Stimulated activated CD8-positive, alpha-beta memory T cell treated with anti-CD3 and anti-CD28 coated beads, Interleukin-15, amount 100 ng/mL, for 4 hours (primary cell): Measurements from ENCODE around the gene TEX53.

Experiments used
- DNase-seq, 2 donors: peaks; one replicate each; pipeline ENCODE4 v3.0.0-alpha.2; 2020; ENCODE audit warnings: low read depth in 2 of 2

Gene TEX53

DNA sequence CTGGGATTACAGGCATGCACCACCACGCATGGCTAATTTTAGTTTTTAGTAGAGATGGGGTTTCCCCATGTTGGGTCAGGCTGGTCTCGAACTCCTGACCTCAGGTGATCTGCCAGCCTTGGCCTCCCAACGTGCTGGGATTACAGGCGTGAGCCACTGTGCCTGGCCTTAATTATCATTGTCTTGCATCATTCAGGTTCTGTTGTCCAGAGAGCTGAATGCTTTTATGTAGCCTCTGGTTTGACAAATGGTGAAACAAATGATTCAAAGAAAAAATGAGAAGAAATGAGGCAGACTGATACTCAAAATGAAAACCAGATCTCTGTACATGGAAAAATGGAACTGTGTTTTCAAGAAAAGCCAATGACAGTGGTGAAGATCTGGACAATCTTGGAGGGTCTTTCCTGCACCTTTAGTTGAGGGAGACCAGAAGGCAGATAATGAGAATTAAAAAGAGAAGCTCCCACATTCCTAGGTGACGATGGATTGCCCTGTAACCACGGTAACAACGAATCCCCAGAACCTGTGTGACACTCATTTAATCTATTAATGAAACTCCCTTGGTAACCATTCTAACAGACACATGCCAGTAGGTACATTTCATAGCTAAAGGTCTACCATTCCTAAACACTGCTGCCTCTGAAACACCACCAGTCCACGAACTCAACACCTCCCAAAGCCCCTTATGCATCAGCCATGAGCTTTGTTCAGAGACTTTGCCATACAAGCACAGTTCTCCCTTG lies 22.8 kb upstream of the TEX53 start:
- DNase-seq: no peak

DNA sequence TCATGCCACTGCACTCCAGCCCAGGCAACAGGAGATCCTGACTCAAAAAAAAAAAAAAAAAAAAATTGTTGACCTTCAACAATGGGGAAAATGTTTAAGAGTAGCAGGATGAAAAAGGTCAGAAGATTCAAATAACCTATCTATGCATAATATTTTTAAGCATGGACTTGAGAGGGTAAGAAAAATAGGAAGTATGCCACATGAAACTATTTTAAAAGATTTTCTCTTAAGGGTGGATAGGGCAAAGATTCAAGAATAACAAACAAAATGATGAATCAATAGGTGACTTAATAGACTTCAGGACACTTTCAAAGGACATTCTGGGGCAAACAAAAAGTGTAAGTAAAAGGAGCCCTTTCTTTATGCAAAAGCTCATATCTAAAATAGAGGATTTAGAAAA lies 21.2 kb upstream of the TEX53 start:
- DNase-seq: no peak

DNA sequence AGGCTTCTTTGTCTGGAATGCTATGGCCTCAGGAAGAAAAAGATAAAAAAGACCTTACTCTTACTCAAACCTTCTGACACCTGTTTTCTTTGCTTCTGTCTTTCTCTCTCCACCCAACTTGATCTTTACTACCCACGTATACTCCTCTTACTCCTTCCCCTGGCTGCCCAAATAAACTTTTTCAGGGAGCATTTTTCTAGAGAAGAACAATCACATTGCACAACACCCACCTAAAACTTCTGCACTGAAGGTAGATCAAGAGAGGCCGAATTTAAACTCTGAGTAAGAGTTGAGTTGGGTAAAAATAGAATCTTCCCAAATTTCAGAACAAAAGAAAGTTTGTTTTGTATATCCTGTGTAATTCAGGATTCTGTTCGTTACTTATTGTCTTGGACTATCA lies 20.5 kb upstream of the TEX53 start:
- no peak for DNase-seq

DNA sequence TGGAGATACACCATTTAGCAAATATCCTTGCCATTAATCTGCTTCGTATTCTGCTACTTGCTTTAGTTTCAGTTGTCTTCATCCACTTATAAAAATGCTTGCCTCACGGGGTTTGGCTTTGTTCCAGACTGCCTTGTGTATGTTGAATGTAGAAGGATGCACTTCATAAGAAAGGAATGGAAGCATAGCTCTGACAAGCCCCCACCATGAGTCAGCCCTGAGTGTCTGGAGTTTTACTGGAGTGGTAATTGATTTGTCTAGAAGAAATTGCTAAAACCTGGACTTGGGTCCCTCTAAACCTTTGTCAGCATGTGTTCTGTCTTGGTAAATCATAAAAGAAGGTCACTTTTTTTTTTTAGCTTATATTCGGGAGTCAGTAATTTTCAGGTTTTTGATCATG lies 19.8 kb upstream of the TEX53 start:
- DNase-seq: no peak

DNA sequence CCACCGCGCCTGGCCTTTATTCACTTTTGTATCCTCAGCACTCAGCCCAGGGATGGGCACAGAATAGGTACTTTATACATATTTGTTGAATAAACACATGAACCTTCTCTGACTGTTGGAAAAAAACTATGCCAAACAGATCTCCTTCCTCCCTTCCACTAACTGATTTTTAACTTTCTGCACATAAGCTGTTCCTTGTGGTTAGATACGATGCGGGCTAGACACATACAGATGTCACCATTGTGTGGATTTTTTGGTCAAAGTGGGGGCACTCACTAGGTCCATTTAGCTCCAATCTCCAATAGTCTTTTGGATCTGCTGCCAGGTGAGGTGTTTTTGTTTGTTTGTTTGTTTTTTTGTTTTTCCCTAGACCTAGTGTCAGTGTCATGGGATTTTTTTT lies 19.3 kb upstream of the TEX53 start:
- no peak for DNase-seq

DNA sequence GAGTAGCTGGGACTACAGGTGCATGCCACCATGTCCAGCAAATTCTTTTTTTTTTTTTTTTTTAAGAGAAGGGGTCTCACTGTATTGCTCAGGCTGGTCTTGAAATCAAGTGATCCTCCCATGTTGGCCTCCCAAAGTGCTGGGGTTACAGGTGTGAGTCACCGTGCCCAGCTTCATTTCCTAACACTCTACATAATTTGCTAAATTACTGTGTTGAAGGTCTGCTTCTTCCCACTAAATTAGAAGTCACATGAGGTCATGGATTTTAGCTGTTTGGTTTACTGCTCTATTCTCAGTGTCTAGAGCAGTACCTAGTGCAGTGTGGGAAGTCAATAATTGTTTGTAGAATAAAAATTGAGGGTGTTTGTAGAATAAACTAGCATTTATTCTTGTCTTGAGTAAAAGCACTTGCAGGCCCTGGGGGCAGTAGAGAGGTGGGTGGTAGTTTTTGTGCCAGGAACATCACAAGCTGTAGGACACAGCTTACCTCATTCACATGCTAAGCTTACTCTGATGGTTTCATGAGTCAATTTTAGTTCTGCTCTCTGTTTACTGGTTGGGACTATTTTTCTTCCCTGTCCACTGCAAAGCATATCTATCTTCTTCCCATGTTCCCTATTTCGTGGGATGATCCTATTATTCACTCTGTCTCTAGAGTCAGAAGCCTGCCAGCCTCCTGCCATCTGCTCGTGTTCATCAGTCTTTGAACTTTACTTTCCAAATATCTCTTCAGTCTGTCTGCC lies 17.4 kb upstream of the TEX53 start:
- no peak for DNase-seq

DNA sequence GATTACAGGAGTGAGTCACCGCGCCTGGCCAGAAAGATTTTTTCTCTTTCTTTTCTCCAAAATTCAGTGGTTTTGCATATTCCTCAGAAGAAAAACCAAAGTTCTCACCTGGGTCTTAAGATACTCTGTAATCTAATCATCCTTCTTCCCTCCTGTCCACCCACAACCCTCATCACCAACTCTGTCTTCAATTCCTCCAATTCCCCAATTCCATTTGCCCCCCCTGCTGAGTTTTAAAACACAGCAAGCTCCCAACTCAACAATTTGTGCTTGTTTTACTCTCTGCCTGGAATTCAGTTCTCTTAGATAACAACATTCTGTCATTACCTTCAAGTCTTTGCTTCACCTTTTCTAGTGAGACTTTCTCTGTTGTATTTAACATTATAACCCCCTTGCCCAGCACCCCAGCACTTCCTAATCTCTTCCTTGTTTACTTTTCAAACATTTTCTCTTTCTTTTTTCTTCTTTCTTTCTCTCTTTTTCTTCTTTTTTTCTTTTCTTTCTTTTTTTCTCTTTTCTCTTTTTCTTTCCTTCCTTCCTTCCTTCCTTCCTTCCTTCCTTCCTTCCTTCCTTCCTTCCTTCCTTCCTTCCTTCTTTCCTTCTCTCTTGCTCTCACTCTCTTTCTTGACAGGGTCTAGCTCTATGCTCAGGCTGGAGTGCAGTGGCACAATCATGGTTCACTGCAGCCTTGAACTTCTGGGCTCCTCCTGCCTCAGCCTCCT lies 16.6 kb upstream of the TEX53 start:
- no peak for DNase-seq

DNA sequence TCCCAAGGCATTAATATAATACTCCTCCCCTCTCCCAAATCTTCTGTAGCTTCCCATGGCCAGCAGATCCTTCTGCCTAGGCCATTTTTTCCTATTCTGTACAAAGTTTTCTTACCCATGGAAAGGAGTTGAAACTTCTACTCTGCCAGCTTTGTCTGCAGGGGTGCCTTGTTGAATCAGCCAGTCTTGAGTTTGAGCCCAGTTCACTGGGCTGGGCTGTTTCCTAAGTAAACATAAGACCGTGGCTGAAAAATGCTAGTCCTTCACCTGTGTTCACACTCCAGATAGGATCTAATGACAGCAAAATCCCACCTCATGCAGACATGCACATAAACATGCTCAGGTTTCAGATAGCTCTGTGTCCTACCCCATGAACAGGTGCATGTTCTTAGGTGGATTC lies 14.0 kb upstream of the TEX53 start:
- no peak for DNase-seq

DNA sequence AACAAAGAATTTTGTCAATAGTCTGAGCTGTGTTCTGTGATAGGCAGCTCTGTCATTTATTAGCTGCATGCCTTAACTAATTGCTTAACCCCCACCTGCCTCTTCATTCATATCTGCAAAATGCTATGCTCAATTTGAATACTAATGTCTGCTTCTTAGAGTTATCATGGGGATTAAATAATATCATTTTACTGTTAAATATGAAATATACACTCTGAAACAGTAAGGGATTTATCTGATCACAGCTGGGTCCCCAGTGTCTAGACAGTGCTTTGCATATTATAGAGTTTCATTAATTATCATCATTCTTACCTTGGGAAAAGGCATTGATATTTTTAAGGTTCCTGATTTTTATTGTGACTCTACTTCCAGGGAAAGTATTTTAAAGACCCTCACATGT lies 12.4 kb upstream of the TEX53 start:
- DNase-seq: no peak

DNA sequence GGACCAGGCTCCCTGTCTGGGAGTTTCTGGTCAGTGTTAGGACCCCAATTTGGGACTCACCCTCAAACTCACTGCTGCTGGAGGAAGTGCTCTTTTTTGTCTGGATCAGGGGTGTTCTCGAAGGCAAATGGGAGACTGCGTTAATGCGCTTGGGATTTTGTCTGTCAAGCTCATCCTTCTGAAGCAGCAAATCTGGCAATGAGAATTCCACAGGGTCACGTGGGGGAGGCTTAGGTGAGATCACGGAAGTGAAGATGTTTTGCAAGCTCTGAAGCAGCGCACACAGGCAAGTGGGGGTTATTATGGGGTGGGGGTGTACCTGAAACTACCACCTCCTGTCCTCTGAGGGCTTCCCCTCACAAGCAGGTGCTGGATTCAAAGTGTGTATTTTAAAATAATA lies 10.5 kb upstream of the TEX53 start:
- DNase-seq: no peak

DNA sequence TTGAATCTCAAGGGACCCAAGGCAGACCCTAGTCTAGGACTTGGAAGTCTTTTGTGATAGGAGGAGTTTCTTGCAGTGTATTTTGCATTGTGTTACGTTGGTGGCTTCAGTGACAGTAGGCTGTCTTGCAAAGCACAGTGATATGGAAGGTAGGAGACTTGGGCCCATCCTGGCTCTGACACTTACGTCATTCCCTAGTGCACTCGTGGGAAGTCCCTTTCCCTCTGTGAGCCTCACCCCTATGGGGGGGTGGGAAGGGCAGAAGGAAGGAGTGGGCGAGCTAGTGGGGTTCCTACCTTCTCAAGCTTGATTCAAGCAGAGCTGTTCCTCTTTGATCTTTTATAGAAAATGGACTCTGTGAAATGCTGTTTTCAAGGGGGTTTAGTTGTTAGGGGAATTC lies 9.2 kb upstream of the TEX53 start:
- no peak for DNase-seq

DNA sequence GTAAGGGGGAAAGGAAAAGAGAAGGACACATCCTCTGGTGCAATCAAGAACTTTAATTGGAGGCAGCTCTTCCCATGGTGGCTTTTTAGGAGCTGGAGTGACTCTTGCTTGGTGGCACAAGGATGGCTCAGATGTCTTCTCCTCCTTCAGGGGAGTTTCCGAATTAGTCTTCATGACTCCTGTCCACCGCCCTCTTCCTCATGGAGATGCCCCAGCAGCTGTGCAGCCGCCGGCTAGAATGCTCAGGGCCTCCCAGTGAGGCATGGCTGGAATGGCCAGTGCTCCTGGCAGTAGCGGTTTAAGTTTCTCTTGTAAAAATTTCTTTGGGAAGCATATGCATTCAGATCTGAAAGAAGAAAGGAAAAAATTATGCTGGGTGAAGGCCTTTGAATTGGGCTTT lies 8.8 kb upstream of the TEX53 start:
- DNase-seq: no peak

DNA sequence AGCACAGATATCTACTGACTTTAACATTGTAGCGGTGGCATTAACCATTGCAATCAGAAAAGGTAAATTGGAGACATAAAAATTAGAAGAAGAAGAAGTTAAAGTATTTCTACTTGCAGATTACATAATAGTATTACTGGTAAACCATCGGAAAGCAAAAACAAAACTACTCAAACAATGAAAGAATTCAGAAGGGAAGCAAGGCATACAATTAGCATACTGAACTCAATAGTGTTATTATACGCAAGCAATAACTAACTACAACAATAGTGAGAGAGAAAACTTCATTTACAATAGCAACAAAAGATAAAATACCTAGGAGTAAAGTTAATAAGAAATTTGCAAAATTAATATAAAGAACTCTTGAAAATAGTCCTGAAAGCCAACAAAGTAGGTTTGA lies 6.6 kb upstream of the TEX53 start:
- no peak for DNase-seq

DNA sequence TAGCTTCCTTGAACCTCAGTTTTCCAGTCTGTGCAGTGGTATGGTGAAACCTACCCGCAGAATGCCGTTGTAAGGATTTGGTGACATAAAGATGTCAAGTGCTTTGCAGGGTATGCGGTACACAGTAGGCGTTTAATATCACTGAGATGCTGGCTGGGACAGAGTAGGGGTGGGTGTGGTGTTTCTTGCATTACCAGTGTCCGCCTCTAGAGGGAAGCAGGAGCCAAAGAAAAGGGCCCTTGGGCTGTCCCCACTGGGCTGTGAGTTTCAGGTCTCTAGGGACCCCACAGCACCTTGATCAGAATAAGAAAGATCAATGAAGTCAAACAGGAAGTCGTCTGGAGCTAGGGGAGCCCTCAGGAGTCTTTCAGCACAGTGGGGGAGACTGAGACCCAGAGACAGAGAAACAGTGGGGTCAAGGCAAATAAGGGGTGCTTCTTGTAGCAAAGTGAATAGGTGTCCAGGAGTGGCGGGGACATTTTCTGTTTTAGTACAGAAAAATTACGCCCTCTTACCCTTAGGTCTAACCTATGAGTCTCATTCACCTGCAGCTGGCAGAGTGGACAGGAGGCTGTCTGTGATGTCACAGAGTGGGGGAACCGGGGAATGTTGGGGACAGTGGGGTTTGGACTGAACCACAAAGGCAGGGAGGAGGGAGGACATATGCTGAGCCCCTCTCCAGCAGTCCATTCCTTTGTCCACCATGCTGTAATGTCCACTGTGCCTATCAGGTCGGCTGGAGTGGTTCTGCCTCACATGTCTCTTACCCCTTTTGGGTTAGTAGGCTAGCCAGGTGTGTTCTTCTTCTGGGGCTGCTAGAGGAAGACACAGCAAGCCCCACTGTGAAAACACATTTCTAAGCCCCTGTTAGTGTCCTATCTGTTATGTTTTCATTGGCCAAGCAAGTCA lies 4.7 kb upstream of the TEX53 start:
- peak in 1 of 2 donors; percentile 24 for DNase-seq

DNA sequence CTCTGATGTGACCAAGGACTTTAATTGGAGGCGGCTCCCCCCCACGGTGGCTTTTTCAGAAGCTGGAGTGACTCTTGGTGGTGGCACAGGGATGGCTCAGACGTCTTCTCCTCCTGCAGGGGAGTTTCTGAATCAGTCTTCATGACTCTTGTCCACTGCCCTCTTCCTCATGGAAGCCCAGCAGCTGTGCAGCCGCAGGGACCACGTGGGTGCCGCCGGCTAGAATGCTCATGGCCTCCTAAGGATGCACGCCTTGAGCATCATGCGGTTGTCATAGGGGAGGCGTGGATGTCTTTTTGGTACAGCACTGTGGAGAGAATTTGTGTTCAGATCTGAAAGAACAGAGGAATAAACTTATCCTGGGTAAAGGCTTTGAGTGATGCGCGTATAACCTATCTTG lies 1.3 kb downstream of the TEX53 start:
- DNase-seq: no peak

DNA sequence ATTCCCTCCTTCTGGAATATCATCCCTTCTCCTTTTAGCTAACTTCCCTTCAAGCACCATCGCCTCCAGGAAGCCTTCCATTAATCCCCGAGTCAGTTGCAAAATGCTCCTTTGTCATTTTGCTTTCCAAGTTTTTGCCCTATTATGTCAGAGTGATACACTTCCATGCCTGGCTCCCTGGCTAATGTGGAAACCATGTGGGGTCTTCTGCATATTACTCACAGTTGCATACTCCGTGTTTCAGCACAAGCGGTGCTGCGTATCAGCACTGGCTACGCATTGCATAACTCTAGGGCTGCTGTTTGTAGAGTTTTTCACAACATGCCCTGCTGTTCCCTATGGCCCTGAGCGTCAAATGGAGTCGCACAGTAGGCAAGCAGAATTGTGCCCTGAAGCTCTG lies 1.9 kb downstream of the TEX53 start:
- DNase-seq: no peak

DNA sequence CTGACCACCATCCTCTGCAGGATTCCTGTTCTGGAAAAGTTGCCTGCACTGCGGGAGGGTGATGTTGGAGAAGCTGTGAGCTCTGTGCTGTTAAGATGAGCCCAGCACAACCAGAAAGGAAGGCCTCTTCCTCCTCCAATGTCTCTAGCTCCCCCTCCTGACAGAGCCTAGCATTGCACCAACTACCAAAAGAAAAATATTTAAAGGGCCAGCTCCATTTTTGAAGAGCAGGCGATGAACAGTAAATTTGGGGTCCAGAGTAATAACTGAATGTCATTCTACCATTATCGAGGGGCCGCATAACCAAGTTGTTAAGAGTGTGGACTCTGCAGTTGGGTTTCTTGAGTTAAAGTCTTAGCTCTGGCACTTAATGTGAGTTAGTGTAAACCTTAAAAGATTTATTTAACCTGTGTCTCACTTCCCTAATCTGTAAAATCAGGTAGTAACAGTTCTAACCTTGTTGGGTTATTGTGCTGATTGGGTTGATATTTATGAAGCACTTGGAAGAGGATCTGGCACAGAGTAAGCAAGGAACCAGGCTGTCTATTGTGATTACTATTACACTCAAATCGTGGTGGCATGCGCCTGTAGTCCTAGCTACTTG lies 3.9 kb downstream of the TEX53 start:
- peak; percentile 16 to 54 for DNase-seq

DNA sequence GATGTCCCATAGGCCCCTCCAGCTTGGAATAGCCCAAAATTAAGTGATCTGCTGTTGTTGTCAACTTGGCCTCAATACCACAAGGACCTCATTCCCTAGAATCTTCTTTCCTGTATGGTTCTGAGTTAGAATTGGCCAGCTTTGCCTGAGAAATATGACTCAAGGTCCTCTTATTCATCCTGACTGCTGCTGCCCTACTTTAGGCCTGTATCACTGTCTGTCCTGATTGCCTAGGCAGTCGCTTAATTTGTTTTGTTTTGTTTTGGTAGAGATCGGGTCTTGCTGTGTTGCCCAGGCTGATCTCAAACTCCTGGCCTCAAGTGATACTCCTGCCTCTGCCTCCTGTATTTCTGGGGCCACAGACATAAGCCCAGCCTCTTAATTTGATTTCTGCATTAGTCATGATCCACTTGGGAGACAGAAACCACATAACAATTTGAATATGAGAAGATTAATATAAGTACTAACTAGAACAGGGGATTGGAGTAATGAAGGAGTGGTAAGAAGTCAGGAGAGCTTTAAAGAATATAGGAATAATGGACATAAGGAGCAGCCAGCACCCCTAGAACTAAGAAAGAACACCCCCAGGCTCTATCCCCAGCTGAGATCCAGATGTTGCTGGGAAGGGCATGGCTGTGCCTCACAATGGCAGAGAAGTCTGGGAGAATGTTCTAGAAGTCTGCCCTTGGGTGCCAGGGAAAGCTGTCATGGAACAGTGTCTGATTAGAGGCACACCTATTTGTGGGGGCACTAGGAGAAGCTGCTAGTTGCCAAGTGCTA lies 4.6 kb downstream of the TEX53 start:
- DNase-seq: no peak

DNA sequence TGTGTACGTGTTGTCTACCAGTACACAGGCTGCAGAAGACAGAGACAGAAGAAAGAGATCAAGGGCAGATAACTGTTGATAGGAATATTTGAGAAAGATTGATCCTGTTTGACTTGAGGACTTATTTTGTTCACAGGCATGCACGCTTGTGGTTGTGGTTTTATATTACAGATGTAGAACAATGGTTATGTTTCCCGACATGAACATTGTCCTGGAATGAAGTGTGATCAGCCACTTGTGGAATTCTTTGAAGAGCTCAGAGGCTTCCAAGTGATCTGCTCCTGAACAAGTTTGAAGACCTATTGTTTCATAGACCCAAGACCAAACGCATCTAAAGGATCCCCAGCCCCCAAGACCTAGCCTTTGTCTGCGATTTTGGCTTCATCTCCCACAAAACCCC lies 13.7 kb downstream of the TEX53 start:
- no peak for DNase-seq

DNA sequence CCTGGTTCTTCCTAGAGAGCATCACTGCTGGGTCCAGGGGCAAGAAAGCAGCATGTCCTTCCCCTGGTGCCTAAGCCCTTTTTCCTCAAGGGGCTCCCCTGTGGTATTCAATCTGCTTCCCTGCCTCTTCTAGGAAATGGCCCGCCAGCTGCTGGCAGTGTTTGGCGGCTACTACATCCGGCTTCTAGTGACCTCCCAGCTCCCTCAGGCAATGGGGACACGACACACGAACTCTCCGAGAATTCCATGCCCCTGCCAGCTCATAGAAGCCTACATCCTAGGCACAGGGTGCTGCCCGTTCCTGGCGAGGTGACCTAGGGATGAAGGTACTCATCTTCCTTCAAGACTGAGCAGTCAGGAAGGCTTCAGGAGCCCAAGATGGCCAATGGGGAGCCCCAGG lies 14.6 kb downstream of the TEX53 start:
- no peak for DNase-seq

DNA sequence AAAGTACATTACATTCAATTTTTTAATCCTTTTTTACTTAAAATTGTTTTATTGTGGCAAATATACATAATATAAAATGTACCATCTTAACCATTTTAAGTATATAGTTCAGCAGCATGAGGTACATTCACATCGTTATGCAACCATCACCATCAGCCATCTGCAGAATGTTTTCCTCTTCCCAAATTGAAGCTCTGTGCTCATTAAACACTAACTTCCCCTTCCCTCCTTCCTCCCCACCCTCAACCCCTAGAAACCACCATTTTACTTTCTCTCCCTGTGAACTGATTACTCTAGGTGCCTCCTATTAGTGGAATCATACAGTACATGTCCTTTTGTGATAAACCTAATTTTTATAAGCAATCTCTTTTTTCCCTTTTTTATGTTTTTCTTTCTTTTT lies 15.6 kb downstream of the TEX53 start:
- DNase-seq: no peak
